ENCODE measurements around the gene FOXP1.

The FOXP1 gene

DNA sequence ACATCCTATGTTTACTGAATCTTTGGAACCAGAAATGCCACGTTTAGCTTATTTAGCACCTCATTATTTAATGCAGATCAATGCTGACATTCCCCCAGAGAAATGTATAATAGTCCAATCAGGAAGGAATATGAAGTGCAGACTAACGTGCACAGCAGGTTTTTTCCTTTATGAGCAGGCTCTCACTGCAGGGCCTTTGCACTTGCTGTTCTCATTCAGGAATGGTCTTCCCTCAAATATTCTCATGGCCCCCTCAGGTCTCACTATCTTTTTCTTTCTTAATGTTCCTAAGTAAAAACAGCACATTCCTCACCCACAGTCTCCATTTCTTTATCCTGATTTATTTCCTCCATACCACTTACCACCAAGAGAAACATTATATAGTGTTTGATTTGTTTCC lies 174.6 kb downstream of the FOXP1 start:
- H3K4me1 Mint-ChIP-seq, result peaks cover 27% of the 10 kb centered on the region

DNA sequence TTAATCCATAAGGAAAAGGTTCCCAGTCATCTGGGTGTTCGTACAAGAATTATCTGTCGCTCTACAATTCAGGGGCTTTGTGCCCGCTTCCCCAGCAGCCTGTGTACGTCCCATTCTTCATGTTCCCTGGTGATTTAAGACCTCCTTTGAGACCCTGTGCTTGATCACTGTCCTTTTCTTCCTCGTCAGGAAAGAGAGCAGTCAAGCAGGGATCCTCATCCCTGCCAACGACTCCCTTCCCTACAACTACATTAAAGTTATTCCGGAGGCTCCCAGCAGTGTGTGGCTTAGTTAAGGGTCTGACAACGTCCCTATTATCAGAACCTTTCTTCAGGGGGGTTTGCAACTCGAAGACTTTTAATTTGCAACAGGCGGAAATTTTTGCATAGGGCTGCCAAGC lies 175.7 kb downstream of the FOXP1 start:
- ATAC-seq (replicated peaks; ENCODE audit: extremely low read depth, poor library complexity, severe bottlenecking) (no peak), DNase-seq (ENCODE audit: low spot score in 2 of 2) (no peak)
- Mint-ChIP-seq H3K9me3 (no peaks in the 10 kb centered on the region), H3K27me3 (no peaks in the 10 kb centered on the region), H3K27ac (ENCODE audit: low read depth) (no peak overlapping the region), H3K4me1 (peaks cover 23% of the 10 kb centered on the region), H3K4me3 (no peak overlapping the region), H3K36me3 (ENCODE audit: insufficient read depth) (peaks cover 9% of the 10 kb centered on the region)

More for the DNA sequence above, 174.6 kb downstream of the FOXP1 start:
- Mint-ChIP-seq H3K36me3 (ENCODE audit: insufficient read depth) (peaks cover 9% of the 10 kb centered on the region), H3K27ac (ENCODE audit: low read depth) (no peak overlapping the region), H3K27me3 (no peaks in the 10 kb centered on the region), H3K9me3 (no peaks in the 10 kb centered on the region), H3K4me3 (no peak overlapping the region)
- no peak for ATAC-seq (replicated peaks; ENCODE audit: extremely low read depth, poor library complexity, severe bottlenecking)
- no peak for DNase-seq (ENCODE audit: low spot score in 2 of 2)

- Mint-ChIP-seq H3K9me3 (no peaks in the 10 kb centered on the region), H3K4me3 (no peak overlapping the region), H3K27ac (ENCODE audit: low read depth) (no peak overlapping the region), H3K4me1 (peaks cover 23% of the 10 kb centered on the region), H3K36me3 (ENCODE audit: insufficient read depth) (peaks cover 7% of the 10 kb centered on the region), H3K27me3 (no peaks in the 10 kb centered on the region)
- no peak for DNase-seq (ENCODE audit: low spot score in 2 of 2)
- ATAC-seq (replicated peaks; ENCODE audit: extremely low read depth, poor library complexity, severe bottlenecking), result no peak
These were observed 176.3 kb downstream of the FOXP1 start for GRCh38 chr3:71406972-71407810.

- Mint-ChIP-seq H3K4me1 (peaks cover 45% of the 10 kb centered on the region), H3K4me3 (no peak overlapping the region), H3K27ac (ENCODE audit: low read depth) (no peak overlapping the region), H3K27me3 (no peaks in the 10 kb centered on the region), H3K36me3 (ENCODE audit: insufficient read depth) (peaks cover 10% of the 10 kb centered on the region), H3K9me3 (no peaks in the 10 kb centered on the region)
- no peak for DNase-seq (ENCODE audit: low spot score in 2 of 2)
- no peak for ATAC-seq (replicated peaks; ENCODE audit: extremely low read depth, poor library complexity, severe bottlenecking)
These were observed 180.6 kb downstream of the FOXP1 start for GRCh38 chr3:71402911-71403310.

- H3K4me1 Mint-ChIP-seq, result peaks cover 45% of the 10 kb centered on the region
- no peak overlapping the region for H3K4me3 Mint-ChIP-seq
These were observed 181.2 kb downstream of the FOXP1 start for GRCh38 chr3:71402280-71402679.

GRCh38 chr3:71401695-71402231 lies 181.8 kb downstream of the FOXP1 start:
- ATAC-seq (replicated peaks; ENCODE audit: extremely low read depth, poor library complexity, severe bottlenecking) (no peak), DNase-seq (ENCODE audit: low spot score in 2 of 2) (no peak)
- H3K4me3 Mint-ChIP-seq, result no peak overlapping the region
- H3K27me3 Mint-ChIP-seq, result no peaks in the 10 kb centered on the region
- peaks cover 8% of the 10 kb centered on the region for H3K36me3 Mint-ChIP-seq (ENCODE audit: insufficient read depth)
- H3K4me1 Mint-ChIP-seq, result peaks cover 46% of the 10 kb centered on the region
- H3K27ac Mint-ChIP-seq (ENCODE audit: low read depth), result peak overlapping the region; percentile 19
- no peaks in the 10 kb centered on the region for H3K9me3 Mint-ChIP-seq

More at GRCh38 chr3:71402280-71402679, 181.2 kb downstream of the FOXP1 start:
- ATAC-seq (replicated peaks; ENCODE audit: extremely low read depth, poor library complexity, severe bottlenecking) (no peak), DNase-seq (ENCODE audit: low spot score in 2 of 2) (no peak)
- H3K27ac Mint-ChIP-seq (ENCODE audit: low read depth), result no peak overlapping the region
- H3K9me3 Mint-ChIP-seq, result no peaks in the 10 kb centered on the region
- no peaks in the 10 kb centered on the region for H3K27me3 Mint-ChIP-seq
- peaks cover 8% of the 10 kb centered on the region for H3K36me3 Mint-ChIP-seq (ENCODE audit: insufficient read depth)

DNA sequence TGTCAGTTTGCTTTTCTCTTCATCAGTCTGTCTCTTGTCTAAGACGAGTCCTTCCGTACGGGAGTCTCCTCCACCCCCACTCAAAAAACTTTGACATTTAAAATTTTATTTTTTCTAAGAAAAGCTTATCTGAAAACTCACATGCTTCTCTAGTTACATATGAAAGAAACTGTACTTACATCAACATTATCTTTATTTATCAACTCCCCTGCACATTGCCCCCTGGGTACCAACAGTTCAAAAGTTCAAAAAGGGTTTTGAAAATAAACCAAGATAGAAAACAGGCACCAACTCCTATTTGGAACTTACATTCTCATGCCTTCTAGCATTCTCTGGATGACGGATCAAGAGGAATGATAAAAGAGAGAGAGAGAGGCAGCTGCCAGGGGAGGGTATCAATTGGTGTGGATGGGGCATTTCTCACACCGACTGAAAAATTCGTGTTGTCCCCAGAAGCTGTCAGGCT lies 182.5 kb downstream of the FOXP1 start:
- ATAC-seq (replicated peaks; ENCODE audit: extremely low read depth, poor library complexity, severe bottlenecking) (no peak), DNase-seq (ENCODE audit: low spot score in 2 of 2) (no peak)
- Mint-ChIP-seq H3K27me3 (no peaks in the 10 kb centered on the region), H3K27ac (ENCODE audit: low read depth) (peak overlapping the region; percentile 19), H3K9me3 (no peaks in the 10 kb centered on the region), H3K4me1 (peaks cover 40% of the 10 kb centered on the region), H3K4me3 (no peak overlapping the region), H3K36me3 (ENCODE audit: insufficient read depth) (peaks cover 7% of the 10 kb centered on the region)

DNA sequence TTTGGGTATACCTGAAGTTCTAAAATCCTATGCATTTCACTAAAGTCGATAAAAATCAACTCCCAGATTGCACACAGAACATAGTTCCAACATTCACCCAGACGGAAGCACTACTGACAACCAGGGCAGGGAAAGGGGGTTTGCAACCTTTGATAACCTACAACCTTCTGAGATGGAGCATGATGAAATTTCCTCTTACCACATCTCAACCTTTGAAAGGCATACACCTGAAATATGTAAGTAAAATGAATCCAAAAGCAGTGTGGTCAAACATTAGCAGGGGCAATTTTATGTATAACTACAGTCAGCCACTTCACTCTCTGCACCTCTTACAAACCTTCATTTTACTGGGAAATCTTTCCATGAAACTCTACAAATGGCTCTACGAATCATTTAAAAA lies 184.1 kb downstream of the FOXP1 start:
- ATAC-seq (replicated peaks; ENCODE audit: extremely low read depth, poor library complexity, severe bottlenecking), result no peak
- DNase-seq (ENCODE audit: low spot score in 2 of 2), result no peak
- Mint-ChIP-seq H3K36me3 (ENCODE audit: insufficient read depth) (peaks cover 4% of the 10 kb centered on the region), H3K27ac (ENCODE audit: low read depth) (no peak overlapping the region), H3K27me3 (no peaks in the 10 kb centered on the region), H3K4me3 (no peak overlapping the region), H3K9me3 (no peaks in the 10 kb centered on the region), H3K4me1 (peaks cover 50% of the 10 kb centered on the region)

DNA sequence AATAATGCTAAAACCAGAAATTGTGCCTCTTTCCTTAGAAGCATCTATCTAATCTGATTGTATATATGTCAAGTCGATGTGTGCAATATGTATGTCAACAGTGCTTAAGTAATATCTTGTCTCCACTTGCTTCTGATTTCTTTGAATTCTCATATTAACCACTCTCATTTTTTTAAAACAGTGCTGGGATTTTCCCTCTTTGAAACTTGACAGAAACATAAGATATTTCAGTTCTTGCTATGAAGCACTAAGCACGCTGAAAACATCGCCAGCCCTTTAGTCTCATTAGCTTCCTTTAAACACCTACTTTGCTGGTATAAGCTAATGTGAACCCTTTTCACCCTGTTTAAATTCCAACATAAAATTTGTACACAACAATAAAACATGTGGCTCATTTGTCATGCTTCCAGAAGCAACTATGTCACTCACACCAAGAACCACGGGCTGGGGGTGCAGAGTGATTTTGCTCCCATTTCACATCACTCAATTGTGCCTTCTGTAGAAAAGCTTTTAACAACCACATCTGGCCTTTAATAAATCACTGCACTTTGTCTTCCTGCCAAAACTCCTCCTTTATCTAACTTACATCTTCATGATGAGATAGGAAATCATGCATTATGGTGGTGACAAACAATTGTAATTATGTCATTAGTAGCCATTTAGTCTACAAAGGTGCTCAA lies 185.2 kb downstream of the FOXP1 start:
- Mint-ChIP-seq H3K36me3 (ENCODE audit: insufficient read depth) (peaks cover 6% of the 10 kb centered on the region), H3K9me3 (no peaks in the 10 kb centered on the region), H3K4me1 (peaks cover 48% of the 10 kb centered on the region), H3K27ac (ENCODE audit: low read depth) (peak overlapping the region; percentile 35), H3K4me3 (peak overlapping the region; percentile 18), H3K27me3 (no peaks in the 10 kb centered on the region)
- DNase-seq (ENCODE audit: low spot score in 2 of 2) (no peak), ATAC-seq (replicated peaks; ENCODE audit: extremely low read depth, poor library complexity, severe bottlenecking) (peak; percentile 47)

DNA sequence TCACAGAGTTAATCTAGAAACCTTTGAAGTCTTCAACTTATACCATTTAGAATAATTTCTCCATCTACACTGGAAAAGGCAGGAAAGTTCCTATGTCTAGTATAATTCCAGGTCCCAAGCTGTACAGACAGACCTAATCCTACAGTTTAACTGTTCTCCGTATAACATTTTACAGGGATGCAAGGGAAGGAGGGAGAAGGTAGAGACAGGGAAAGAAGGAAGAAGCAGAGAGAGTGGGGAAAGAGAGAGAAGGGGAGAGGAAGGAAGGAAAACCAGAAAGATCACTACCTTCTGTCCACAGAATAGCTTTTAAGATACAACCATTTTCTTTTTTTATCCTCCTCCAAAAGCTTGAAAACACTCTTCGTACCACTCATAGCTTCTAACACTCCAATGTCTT lies 185.8 kb downstream of the FOXP1 start:
- no peak for ATAC-seq (replicated peaks; ENCODE audit: extremely low read depth, poor library complexity, severe bottlenecking)

DNA sequence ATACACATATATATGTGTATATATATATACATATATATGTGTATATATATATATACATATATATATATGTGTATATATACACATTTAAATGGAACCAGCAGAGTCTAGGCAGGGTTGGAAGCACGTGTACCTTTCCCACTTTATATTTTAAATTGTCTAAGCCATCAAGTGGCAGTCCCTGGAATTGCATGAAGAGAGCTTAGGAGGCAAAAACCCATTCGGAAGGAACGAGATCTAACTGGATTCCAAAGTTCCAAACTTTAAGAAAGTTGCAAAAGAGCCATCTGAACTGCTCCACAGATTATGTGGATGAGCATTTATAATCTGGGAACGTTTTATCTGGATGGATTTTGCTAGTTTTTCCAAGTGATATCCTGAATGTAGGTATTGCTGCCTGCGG lies 186.5 kb downstream of the FOXP1 start:
- H3K27me3 Mint-ChIP-seq, result no peaks in the 10 kb centered on the region
- peak overlapping the region; percentile 35 for H3K27ac Mint-ChIP-seq (ENCODE audit: low read depth)
- no peaks in the 10 kb centered on the region for H3K9me3 Mint-ChIP-seq
- DNase-seq (ENCODE audit: low spot score in 2 of 2) (no peak), ATAC-seq (replicated peaks; ENCODE audit: extremely low read depth, poor library complexity, severe bottlenecking) (no peak)
- H3K4me3 Mint-ChIP-seq, result no peak overlapping the region
- peaks cover 44% of the 10 kb centered on the region for H3K4me1 Mint-ChIP-seq
- peaks cover 5% of the 10 kb centered on the region for H3K36me3 Mint-ChIP-seq (ENCODE audit: insufficient read depth)

More for the DNA sequence above, 185.8 kb downstream of the FOXP1 start:
- Mint-ChIP-seq H3K4me1 (peaks cover 44% of the 10 kb centered on the region), H3K27ac (ENCODE audit: low read depth) (peak overlapping the region; percentile 35), H3K9me3 (no peaks in the 10 kb centered on the region), H3K36me3 (ENCODE audit: insufficient read depth) (peaks cover 6% of the 10 kb centered on the region), H3K27me3 (no peaks in the 10 kb centered on the region), H3K4me3 (peak overlapping the region; percentile 18)
- DNase-seq (ENCODE audit: low spot score in 2 of 2), result no peak

DNA sequence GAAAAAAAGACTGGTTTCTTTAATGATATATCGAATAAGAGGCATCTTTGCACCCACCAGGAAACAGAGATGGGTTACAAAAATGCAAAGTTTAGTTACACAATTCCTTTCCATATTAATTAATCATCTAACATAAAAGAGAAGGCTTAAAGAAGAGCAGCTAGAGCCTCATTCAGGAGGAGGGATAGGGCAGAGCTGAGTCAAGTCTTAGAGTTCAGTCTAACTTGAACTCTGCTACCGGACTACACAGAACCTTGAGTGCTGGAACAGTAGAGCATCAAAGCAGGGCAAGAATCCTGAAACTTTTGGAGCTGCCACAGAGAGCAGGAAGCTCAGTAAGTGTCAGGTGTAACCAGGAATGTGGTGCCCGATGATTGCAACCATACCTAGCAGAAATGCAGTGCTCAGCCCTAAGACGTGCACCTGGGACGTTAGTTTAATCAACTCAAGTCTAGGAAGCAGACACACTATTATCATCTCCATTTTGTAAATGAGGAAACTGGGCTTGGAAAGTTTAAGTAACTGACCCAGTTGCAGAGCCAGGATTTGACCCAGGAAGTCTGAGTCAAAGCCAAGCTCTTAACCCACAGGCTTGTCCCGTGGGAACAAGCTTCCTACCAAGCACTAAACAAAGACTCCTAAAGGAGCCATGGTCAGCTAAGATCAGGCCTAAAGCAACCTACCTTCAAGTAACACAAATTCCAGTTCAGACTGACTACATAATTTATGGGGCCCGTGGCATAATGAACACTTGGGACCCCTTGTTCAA lies 187.4 kb downstream of the FOXP1 start:
- peaks cover 4% of the 10 kb centered on the region for H3K36me3 Mint-ChIP-seq (ENCODE audit: insufficient read depth)
- no peak for DNase-seq (ENCODE audit: low spot score in 2 of 2)
- no peak overlapping the region for H3K4me3 Mint-ChIP-seq
- peak overlapping the region; percentile 63 for H3K27ac Mint-ChIP-seq (ENCODE audit: low read depth)
- peaks cover 43% of the 10 kb centered on the region for H3K4me1 Mint-ChIP-seq
- no peaks in the 10 kb centered on the region for H3K27me3 Mint-ChIP-seq
- ATAC-seq (replicated peaks; ENCODE audit: extremely low read depth, poor library complexity, severe bottlenecking), result no peak
- H3K9me3 Mint-ChIP-seq, result no peaks in the 10 kb centered on the region

Measured in central memory CD8-positive, alpha-beta T cell (primary cell).